NCI-H460 (cell line): Measurements from ENCODE around the gene SLC26A8. TPM values are rescaled to one million over a fixed set of nuclear protein-coding genes. Genes with fewer than 3 reads are reported as not detected.
A peak's percentile ranks its signal among the peaks of the same experiment; 100 is the strongest.
"Not testable (repeated sequence)": the region's sequence is repeated elsewhere in the genome, so short reads cannot be mapped to it uniquely, and the experiment has no call there.

Experiments used
- DNase-seq: peaks from one replicate; pipeline ENCODE4 v3.0.0-alpha.2; 2016; ENCODE audit warnings: low read depth; ENCODE audit errors: extremely low read depth
- total RNA-seq: library from RNA; depleted of rRNA; stranded (reverse); fragments of >200 nt; shearing (Covaris generic); gene quantifications from 2 replicates; pipeline ENCODE4 v1.2.3, GENCODE V29; 2014

The SLC26A8 gene
- total RNA-seq, 1 experiment from 2014 or later: not detected

DNA sequence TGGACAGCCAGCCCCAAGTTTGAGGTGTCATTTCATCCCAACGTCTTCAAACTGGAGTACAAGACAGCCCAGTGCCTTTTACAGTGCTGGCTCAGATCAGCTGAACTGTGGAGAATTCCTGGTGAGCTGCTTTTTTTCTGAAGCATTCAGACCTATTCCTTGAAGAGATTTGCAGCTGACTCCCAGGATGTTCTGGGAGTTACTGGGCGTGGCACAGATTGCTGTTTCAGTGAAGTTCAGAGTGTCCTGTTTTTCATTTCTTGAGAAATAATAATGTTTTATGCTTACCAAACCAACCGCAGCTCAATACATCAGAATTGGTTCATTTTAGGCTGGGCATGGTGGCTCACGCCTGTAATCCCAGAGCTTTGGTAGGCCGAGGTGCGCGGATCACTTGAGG lies 70.1 kb downstream of the SLC26A8 start:
- DNase-seq: no peak

GRCh38 chr6:35948725-35949124 lies 75.7 kb downstream of the SLC26A8 start:
- DNase-seq: no peak

- DNase-seq: no peak
Measured at GRCh38 chr6:35945650-35946025, 78.8 kb downstream of the SLC26A8 start.

GRCh38 chr6:35943390-35943789 lies 81.1 kb downstream of the SLC26A8 start:
- no peak for DNase-seq

DNA sequence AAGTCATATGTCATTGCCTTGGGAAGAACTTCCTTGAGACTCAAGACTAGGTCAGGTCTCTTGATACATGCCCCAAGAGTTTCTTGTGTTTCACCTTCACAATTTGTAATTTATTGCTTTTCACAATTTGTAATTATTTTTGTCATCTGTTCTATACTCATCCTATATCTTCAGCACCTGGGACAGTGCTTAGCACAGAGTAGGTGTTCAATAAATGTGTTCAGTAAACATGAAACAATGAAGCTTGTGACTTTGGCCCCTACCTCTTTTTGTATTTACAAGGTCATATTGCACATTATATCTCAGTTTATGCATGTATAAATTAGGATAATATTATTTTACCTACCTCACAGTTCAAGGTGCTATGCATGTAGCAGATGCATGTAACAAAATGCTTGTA lies 82.1 kb downstream of the SLC26A8 start:
- no peak for DNase-seq

DNA sequence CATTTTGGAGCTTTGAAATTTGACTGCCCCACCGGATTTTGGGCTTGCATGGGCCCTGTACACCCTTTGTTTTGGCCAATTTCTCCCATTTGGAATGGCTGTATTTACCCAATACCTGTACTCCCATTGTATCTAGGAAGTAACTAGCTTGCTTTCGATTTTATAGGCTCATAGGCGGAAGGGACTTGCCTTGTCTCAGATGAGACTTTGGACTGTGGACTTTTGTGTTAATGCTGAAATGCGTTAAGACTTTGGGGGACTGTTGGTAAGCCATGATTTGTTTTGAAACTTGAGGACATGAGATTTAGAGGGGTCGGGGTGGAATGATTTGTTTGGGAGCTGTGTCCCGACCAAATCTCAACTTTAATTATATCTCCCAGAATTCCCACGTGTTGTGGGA lies 83.3 kb downstream of the SLC26A8 start:
- DNase-seq: not testable (repeated sequence)

DNA sequence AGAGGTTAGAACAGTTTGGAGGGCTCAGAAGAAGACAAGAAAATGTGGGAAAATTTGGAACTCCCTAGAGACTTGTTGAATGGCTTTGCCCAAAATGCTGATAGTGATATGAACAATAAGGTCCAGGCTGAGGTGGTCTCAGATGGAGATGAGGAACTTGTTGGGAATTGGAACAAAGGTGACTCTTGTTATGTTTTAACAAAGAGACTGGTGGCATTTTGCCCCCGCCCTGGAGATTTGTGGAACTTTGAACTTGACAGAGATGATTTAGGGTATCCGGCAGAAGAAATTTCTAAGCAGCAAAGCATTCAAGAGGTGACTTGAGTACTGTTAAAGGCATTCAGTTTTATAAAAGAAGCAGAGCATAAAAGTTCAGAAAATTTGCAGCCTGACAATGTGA lies 84.4 kb downstream of the SLC26A8 start:
- DNase-seq: not testable (repeated sequence)

DNA sequence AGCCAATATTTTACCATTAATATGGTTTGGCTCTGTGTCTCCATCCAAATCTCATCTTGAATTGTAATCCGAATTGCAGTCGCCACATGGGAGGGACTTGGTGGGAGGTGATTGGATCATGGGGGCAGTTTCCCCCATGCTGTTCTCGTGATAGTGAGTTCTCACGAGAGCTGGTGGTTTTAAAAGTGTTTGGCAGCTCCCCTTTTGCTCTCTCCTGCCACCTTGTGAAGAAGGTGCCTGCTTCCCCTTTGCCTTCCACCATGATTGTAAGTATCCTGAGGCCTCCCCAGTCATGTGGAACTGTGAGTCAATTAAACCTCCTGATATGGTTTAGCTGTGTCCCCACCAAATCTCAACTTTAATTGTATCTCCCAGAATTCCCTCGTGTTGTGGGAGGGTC lies 85.2 kb downstream of the SLC26A8 start:
- DNase-seq: not testable (repeated sequence)

- DNase-seq: no peak
Measured at GRCh38 chr6:35936681-35937359, 87.6 kb downstream of the SLC26A8 start.

- no peak for DNase-seq
Measured at GRCh38 chr6:35935469-35935868, 89.0 kb downstream of the SLC26A8 start.

- DNase-seq: no peak
Measured at GRCh38 chr6:35933844-35934243, 90.6 kb downstream of the SLC26A8 start.

DNA sequence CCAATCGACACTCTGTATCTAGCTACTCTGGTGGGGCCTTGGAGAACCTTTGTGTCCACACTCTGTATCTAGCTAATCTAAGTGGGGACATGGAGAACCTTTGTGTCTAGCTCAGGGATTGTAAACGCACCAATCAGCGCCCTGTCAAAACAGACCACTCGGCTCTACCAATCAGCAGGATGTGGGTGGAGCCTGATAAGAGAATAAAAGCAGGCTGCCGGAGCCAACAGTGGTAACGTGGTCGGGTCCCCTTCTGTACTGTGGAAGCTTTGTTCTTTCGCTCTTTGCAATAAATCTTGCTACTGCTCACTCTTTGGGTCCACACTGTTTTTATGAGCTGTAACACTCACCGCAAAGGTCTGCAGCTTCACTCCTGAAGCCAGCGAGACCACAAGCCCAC lies 92.6 kb downstream of the SLC26A8 start:
- not testable (repeated sequence) for DNase-seq

DNA sequence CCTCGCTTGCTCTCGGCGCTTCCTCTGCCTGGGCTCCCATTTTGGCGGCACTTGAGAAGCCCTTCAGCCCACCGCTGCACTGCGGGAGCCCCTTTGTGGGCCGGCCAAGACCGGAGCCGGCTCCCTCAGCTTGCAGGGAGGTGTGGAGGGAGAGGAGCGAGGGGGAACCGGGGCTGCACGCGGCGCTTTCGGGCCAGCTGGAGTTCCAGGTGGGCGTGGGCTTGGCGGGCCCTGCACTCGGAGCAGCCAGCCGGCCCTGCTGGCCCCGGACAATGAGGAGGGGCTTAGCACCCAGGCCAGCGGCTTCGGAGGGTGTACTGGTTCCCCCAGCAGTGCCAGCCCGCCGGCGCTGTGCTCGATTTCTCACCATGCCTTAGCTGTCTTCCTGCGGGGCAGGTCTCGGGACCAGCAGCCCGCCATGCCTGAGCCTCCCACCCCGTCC lies 93.3 kb downstream of the SLC26A8 start:
- no peak for DNase-seq

DNA sequence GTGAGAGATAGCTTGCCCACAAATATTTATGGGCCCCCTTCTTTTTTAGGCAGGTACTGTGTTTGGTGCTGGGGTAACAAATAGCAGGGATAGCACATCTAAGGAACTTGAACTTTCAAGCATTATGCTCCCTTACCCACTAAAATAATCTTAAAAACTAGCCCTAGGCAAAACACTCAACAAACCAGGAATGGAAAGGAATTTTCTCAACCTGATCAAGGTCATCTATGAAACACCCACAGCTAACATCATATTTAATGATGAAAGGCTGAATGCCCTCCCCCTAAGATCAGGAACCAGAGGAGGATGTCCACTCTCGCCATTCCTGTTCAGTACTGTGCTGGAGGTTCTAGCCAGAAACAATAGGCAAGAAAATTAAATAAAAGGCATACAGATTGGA lies 94.8 kb downstream of the SLC26A8 start:
- DNase-seq: no peak

DNA sequence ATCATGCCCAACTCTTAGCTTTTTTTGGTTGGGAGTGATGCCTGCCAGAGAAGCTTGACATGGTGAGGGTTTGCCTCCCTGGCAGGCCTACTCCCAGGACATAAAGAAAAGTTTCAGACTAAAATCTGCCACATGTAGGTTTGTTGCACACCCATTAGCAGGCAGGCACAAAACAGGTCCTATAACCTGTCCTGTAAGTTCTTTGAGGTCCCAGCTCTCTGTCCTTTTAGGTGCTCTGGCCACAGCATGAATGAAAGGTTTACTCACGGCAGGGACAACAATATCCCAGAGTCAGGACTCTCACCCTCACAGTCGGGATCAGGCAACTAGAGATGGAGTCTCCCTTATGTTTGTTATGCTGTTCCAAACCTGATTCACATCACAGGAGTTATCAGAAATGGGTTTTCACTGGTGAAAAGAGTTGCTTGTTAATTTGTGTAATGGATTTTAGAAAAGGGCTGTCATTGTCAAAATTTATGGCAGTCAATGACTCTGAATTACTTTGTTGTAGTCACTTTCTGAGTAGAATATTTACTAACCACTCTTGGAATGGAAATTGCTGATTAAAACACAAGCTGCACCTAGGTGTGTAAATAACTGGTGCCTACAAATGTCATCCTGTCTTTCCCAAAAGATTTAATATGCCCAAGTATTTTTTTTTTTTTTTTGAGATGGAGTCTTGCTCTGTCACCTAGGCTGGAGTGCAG lies 97.8 kb downstream of the SLC26A8 start:
- no peak for DNase-seq

- no peak for DNase-seq
Measured at GRCh38 chr6:35925961-35926360, 98.5 kb downstream of the SLC26A8 start.

DNA sequence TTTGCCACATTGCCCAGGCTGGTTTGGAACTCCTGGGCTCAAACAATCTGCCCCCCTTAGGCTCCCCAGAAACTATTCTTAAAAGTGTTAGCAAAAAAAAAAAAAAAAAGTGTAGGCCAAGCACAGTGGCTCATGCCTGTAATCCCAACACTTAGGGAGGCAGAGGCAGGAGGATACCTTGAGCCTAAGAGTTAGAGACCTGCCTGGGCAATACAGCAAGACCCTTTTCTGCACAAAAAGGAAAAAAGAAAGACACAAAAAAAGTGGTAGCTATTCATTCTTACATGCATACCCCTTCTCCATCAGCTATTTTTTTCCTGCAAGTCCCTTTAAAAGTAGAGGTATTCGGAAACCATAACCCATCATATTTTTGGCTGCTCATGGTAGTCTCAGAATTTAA lies 100.3 kb downstream of the SLC26A8 start:
- no peak for DNase-seq

DNA sequence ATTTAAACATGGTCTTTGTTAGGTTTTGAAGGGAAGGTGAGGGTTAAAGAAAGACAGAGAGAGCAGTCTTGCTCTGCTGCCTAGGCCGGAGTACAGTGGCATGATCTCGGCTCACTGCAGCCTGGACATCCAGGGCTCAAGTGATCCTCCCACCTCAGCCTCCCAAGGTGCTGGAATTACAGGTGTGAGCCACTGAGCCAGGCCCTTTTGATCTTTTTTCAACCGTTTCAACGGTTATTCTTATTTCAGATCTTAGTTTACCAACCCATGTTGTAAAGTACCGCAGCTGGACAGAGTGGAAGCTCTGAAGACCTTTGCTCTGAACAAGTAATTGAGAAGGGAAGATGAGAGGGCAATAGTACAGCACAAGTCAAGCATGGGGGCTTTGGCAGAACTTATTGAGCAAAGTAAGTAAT lies 102.3 kb downstream of the SLC26A8 start:
- no peak for DNase-seq

DNA sequence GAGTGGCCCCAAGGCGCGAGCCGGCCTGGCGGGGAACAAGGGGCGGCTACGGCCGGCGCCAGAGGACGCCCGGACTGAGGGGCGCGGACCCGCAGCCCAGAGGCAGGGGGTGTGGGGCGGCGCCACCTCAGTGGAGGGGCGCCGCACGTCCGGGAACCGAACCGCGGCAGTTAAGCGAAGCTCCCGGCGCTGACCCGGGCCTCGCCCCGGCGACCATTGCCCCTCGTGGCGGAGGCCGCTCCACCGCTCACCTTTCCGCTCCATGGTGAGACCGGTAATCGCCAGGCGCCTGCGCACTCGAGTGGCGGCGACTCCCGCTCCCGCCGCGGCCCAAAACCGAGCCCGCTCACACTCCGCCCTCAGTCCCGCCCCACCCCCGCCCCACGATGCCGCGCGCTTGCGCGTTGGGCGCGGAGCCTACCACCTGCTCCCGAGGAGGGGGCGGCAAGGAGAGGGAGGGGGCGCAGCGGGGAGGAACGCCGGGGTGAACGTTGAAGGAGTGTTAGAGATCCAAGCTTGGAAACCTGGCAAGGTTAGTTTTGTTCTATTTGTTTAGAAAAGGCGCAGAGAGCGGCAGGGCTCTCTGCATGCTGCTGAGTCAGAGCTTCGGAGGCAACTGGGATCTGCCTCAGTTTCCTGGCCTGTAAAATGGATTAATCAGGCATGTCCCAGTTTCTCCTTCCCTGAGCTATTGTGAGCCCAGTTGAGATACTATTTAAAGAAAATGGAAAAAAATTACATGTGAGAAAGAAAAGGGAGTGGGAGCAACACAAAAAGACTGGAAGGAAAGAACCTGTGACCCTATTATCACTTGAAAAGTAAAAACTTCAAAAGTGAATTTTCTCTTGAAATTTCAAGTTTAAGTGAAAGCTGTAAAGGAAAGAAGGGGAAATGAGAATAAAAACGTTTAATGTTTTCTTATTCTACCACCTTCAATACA lies 103.4 kb downstream of the SLC26A8 start, which contains the start of gene SRPK1:
Gene SRPK1 (minus strand): TSS at position 306 of the 940 bp plus-strand sequence. CDS start 42 bp downstream, at position 264.
- DNase-seq: peak; percentile 75

DNA sequence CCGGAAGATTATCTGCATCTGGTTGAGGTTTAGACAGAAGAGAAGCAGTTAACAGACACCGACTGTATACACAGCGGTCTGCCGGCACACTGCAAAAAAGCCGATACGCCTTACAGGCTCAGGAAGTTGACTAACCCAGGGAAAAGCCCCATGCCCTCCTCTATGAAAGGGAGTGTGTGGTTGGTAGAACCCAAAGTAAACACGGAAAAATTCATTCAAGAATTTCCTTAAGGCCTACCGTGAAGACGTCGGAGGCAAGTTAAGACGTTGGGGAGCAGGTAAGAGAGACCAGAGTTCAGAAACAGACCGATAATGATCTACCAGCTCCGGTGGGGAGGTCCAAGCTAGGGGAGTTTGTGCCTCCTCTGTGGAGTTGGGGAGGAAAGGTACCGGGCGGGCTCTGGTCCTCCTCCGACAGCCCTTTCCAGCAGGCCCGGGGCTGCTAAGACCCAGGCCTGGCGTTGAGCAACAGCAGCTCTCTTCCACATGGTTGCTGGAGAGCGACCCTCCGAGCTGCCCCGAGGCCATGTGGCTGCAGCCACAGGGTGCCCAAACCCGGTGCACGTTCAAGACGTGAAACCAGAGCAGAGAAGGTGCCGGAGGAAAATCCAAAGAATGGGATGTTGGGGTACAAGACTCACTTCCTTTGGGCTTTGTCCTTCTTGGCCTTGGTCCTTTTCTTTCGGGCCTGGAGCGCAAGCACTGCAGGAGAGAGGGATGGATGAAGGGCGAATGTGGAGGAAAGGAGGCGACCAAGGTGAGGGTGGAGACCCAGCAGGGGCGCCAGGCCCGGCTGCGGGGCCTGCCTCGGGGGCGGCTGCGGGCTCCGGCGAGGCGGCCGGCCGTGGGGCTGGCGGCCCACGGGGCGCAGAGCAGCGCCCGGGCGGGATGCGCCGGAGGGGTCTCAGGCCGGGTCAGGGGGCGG lies 104.4 kb downstream of the SLC26A8 start:
- DNase-seq: no peak
